ENCODE data around the gene BAHCC1.

BAHCC1 gene

DNA sequence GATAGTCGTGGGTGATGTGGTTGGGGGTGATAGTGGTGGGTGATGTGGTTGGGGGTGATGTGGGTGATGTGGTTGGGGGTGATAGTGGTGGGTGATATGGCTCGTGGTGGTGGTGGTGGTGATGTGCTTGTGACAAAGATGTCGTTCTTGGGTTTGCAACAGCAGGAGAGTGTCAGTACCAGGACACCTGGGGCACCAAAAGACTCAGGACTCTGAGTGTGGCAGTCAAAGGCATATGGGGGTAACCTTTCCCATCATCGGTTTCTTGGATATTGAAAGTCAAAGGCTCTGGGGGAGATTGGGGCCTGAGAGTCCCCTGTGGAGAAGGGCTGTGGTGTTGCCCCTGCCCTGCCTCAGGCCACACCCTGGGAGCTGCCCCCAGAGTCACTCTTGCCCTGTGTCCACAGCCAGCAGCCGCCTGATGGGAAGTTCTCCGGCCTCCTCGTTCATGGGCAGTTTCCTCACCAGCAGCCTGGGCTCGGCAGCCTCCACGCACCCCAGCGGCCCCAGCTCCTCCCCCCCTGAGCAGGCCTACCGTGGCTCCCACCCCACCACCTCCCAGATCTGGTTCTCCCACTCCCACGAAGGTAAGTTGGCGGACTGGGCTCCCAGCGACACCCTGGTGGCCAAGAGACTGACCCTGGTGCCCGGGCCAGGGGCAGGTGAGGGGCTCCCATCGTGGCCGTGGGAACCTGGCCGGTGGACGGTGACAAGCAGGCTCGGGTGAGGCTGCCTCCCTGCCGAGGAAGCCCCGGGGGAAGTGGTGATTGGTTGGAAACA, 31.3 kb downstream of the BAHCC1 start:
- peak overlapping the region; percentile 97 for H3K4me2 ChIP-seq
- no peak for TF ChIP-seq Cebpa-rat (IDR thresholded peaks at IDR 0.05)
- peaks cover 63% of the 10 kb centered on the region for H3K4me1 ChIP-seq
- H3K4me3 ChIP-seq, result peak overlapping the region; percentile 70
- H3K27ac ChIP-seq, result peak overlapping the region; percentile 98
- H3K27me3 ChIP-seq, result no peaks in the 10 kb centered on the region
- H3K9me3 ChIP-seq, result peaks cover 26% of the 10 kb centered on the region; the same call in 1 of the 2 replicates
- H4K20me1 ChIP-seq, result peaks cover 60% of the 10 kb centered on the region
- H3K9ac ChIP-seq, result peak overlapping the region; percentile 87; the same call in 1 of the 2 replicates
- peaks cover 35% of the 10 kb centered on the region for H3K36me3 ChIP-seq

DNA sequence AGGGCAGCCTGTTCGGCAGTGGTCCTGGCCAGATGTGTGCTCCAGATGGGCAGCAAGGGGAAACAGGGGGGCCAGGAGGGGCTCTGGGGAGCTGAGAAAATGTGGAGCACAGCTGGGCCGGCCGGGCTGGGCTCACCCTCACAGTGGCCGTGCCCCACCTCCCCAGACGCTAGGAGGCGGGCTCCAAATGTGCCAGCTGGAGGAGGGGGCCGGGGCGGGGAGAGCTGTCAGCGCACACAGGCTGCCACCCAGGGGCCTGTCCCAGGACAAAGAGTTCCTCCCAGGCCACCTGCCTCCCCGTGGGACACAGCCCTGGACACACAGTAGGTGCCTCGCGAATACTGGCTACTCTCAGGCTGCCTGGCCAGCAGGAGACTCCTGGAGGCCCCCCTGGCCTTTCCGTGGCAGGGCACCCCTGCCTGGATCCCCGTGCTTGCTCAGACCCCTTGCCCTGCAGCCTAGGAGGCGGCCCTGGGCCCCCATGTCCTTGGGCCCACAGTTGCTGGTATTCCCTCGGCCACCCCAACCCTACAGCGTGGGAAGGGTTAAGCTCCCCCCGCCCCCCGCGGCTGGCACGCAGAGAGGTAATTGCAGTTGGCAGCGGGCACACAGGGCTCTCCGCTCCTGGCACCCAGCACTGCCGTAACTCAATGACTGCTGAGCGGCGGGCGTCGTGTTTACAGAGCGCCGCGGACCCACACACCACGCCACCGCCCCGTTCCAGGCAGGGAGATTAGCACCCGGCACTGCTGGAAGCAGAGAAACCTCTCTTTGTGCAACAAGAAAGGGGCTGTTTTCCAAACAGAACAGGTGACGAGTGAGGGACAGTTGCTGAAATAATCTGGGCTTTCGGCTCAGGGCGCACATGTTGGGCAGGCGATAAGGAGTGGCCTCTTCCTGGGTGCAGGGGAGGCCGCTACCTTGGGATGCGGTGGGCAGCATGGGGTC, 32.2 kb downstream of the BAHCC1 start:
- Histone ChIP-seq H3K36me3 (peaks cover 32% of the 10 kb centered on the region), H3K4me3 (peak overlapping the region; percentile 70), H3K4me2 (peak overlapping the region; percentile 97), H3K4me1 (peaks cover 62% of the 10 kb centered on the region), H3K27ac (peak overlapping the region; percentile 98), H4K20me1 (peaks cover 57% of the 10 kb centered on the region), H3K27me3 (no peaks in the 10 kb centered on the region), H3K9ac (peak overlapping the region; percentile 87), H3K9me3 (peaks cover 26% of the 10 kb centered on the region; the same call in 1 of the 2 replicates)
- no peak for TF ChIP-seq Cebpa-rat (IDR thresholded peaks at IDR 0.05)

DNA sequence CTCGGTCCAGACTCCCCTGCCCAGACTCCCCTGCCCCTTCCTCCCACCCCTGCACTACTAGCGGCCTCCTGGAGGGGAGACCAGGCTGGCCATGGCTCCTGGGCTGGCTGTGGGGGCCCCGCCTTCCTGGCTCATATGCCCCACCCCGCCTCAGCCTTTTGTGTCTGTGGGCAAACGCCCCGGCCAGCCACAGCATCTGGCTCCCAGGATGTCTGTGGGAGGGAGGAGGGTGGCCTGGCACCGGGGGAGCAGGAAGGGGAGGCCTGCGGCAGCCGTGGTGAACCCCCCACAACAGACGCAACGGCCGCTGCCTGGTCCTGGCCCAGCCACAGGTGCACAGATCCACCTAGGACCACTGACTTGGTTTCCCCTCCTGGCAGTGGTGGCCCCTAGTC, 32.9 kb downstream of the BAHCC1 start:
- Histone ChIP-seq H3K4me1 (peaks cover 59% of the 10 kb centered on the region), H3K4me3 (peak overlapping the region; percentile 70), H3K4me2 (peak overlapping the region; percentile 97), H3K27ac (peak overlapping the region; percentile 98), H3K9me3 (peaks cover 26% of the 10 kb centered on the region; the same call in 1 of the 2 replicates), H4K20me1 (peaks cover 53% of the 10 kb centered on the region), H3K36me3 (peaks cover 26% of the 10 kb centered on the region), H3K27me3 (no peaks in the 10 kb centered on the region), H3K9ac (peak overlapping the region; percentile 87)
- TF ChIP-seq Cebpa-rat (IDR thresholded peaks at IDR 0.05), result no peak

DNA sequence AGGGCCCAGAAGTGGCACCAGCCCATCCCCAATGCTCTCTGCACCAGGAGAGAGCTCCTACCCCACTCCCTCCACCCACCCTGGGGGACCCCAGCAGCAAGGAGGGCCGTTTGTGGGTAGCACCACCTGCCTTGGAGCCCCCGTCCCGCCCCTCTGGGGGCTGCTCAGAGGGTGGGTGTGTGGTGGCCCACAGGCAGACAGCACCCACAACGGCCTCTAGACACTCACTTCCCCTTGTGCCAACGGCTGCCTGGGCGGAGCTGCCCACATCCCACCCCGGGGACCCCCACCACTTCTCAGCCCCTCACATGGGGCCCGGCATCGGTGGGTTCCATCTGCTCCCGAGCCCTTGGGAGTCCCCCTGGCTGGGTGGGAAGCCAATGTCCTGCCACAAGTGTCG, 33.3 kb downstream of the BAHCC1 start:
- Histone ChIP-seq H3K27me3 (no peaks in the 10 kb centered on the region), H3K4me2 (peak overlapping the region; percentile 97), H3K27ac (peak overlapping the region; percentile 98), H3K4me1 (peaks cover 59% of the 10 kb centered on the region), H3K4me3 (peak overlapping the region; percentile 70), H3K36me3 (peaks cover 25% of the 10 kb centered on the region), H3K9me3 (peaks cover 24% of the 10 kb centered on the region; the same call in 1 of the 2 replicates), H4K20me1 (peaks cover 53% of the 10 kb centered on the region), H3K9ac (peak overlapping the region; percentile 87)
- no peak for TF ChIP-seq Cebpa-rat (IDR thresholded peaks at IDR 0.05)

DNA sequence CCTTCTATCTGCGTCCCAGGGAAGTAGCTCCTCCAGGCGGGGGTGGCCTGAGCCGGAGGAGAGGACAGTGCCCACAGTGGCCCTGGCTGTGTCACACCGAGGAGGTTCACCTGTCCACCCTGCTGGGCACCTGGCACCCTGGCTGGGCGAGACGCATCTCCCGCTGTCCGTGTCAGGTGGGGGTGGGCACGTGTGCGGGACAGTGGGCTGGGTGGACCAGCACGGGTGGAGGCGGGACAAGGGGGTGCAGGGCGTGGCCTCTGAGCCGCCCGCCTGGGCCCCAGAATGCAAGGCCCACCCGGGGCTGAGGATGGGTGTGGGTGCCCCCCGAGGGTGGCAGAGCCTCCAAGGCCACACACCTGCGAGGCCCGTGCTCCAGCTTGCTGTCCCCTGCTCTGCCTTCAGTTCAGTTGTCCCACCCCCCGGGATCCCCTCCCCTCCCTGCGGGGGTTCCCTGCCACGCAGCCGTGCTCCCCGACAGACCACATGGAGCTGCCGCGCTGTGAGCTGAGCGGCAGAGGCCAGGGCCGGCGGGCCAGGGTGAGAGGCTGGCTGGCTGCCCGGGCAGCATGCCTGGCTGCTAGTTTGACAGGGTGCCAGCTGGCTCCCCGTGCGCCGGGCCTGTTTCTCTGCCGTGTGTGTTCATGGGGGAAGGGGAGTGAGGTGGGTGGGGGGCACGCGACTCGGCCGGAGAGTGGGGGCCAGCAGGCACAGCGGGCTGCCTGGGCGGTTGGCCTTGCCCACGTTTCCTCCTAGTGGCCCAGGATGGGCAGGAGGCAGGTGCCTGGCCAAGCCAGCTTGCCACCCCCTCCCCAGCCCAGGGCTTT, 33.9 kb downstream of the BAHCC1 start:
- Histone ChIP-seq H3K27ac (peak overlapping the region; percentile 98), H3K9me3 (peaks cover 17% of the 10 kb centered on the region; the same call in 1 of the 2 replicates), H3K9ac (peak overlapping the region; percentile 87), H4K20me1 (peaks cover 53% of the 10 kb centered on the region), H3K4me2 (peak overlapping the region; percentile 97), H3K4me3 (peak overlapping the region; percentile 70), H3K4me1 (peaks cover 64% of the 10 kb centered on the region), H3K36me3 (peaks cover 24% of the 10 kb centered on the region; the same call in 1 of the 2 replicates), H3K27me3 (no peaks in the 10 kb centered on the region)
- no peak for TF ChIP-seq Cebpa-rat (IDR thresholded peaks at IDR 0.05)

DNA sequence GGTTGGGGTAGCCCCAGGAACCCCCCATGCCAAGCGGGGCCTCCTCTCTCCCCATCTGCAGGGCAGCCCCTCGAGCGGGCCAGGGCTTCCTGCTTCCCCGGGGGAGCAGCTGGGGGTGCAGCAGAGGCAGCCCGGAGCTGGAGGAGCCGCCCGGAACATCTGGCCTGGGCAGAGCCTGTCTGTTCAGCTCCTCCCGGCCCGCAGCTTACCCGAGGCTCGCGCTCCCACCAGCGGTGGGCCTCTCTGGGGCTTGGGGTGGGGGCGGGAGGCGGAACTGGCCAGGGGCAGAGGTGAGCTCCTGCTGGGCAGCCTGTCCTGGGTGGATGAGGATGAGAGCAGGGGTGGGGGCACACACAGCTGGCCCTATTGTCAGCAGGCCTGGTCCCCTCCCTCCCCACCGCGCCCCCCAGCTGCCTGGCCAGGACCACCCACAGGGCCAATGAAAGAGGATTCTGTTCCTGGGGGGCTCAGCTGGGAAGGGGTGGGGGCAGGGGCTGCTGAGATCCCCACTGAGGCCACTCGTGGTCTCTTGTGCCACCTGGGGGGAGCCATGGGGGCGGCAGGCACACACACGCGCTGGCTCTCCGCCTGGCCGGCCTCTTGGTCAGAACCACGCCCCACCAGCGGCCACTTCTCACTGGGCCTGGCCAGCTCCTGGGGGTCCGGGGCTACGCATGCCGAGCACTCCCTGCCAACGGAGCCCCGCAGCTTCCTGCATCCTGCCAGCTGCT, 34.7 kb downstream of the BAHCC1 start:
- no peaks in the 10 kb centered on the region for H3K27me3 ChIP-seq
- peaks cover 9% of the 10 kb centered on the region; the same call in 1 of the 2 replicates for H3K9me3 ChIP-seq
- H3K36me3 ChIP-seq, result peaks cover 28% of the 10 kb centered on the region; the same call in 1 of the 2 replicates
- H4K20me1 ChIP-seq, result peaks cover 52% of the 10 kb centered on the region
- peak overlapping the region; percentile 87 for H3K9ac ChIP-seq
- peak overlapping the region; percentile 97 for H3K4me2 ChIP-seq
- peak overlapping the region; percentile 70 for H3K4me3 ChIP-seq
- peaks cover 72% of the 10 kb centered on the region for H3K4me1 ChIP-seq
- TF ChIP-seq Cebpa-rat (IDR thresholded peaks at IDR 0.05), result no peak
- H3K27ac ChIP-seq, result peak overlapping the region; percentile 98

DNA sequence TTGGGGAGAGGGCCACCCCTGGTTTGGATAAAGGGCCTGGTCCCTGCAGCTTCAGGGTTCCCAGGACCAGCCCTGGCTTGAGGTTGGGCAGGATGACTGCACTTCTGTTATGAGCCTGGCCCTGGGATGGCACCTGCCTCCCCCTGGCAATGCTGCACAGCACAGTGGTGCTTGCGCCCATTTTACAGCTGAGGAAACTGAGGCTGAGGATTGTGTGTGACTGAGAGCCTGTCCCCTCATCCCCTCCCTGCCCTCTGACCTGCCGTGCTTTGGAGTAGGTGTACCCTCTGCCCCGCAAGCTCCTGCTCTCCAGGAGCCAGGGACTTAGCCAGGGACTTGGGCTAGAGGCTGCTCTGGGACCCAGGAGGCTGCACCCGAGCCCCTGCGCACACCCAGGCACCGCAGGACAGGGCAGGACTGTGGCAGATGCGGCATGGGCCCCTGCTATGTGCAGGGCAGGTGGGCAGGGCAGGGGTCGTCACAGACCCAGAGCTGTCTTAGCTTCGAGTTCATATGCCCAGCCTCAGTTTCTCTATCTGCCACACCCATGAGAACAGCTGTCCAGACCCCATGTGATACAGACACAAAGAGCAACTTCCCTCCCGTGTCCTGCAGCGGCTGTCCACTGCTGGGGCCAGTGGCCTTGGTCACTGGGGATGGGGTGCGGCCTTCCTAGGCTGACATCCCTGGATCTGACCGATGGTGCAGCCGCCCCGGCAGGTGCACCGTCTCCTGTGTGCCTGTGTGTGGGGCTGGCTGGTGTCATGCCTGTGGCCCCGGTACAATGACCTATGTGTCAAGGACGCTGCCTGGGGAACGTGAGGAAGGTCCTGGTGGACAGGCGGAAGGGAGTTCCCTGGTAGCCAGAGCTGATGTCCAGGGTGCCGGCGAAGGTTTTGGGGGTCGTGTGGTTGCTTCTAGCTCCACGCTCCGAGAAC, 36.6 kb downstream of the BAHCC1 start:
- Histone ChIP-seq H3K4me2 (peak overlapping the region; percentile 97), H3K4me1 (peaks cover 86% of the 10 kb centered on the region), H3K36me3 (peaks cover 28% of the 10 kb centered on the region; the same call in 1 of the 2 replicates), H3K9ac (peak overlapping the region; percentile 57; the same call in 1 of the 2 replicates), H3K4me3 (no peak overlapping the region), H3K27ac (peak overlapping the region; percentile 98), H3K27me3 (no peaks in the 10 kb centered on the region), H3K9me3 (no peaks in the 10 kb centered on the region), H4K20me1 (peaks cover 33% of the 10 kb centered on the region)
- no peak for TF ChIP-seq Cebpa-rat (IDR thresholded peaks at IDR 0.05)
